Measurements from ENCODE around the gene KRTAP1-4. TPM values are rescaled to one million over a fixed set of nuclear protein-coding genes. Genes with fewer than 3 reads are reported as not detected.

Gene KRTAP1-4
- total and polyA plus RNA-seq, 2 of the 8 experiments (the other 6 are each of a cell fraction or from before 2014, with no cell fraction given) = not detected

DNA sequence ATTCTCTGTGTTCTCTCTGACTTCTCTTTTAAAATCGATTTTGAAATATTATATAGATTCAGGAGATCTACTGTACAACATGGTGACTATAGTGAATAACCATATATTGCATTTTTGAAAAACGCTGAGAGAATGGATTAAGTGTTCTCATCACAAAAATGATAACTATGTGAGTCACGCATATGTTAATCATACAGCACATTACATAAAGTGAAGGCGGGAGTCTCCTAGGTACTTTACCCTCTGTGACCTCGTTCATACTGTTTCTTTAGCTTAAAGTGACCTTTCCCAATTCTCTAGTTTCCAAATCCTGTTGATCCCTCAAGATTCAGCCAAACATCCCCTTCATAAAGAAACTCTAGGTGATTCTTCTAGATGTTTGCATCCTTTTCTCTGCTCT, 27.2 kb downstream of the KRTAP1-4 start (continued):
- TF ChIP-seq, protein P1, sequence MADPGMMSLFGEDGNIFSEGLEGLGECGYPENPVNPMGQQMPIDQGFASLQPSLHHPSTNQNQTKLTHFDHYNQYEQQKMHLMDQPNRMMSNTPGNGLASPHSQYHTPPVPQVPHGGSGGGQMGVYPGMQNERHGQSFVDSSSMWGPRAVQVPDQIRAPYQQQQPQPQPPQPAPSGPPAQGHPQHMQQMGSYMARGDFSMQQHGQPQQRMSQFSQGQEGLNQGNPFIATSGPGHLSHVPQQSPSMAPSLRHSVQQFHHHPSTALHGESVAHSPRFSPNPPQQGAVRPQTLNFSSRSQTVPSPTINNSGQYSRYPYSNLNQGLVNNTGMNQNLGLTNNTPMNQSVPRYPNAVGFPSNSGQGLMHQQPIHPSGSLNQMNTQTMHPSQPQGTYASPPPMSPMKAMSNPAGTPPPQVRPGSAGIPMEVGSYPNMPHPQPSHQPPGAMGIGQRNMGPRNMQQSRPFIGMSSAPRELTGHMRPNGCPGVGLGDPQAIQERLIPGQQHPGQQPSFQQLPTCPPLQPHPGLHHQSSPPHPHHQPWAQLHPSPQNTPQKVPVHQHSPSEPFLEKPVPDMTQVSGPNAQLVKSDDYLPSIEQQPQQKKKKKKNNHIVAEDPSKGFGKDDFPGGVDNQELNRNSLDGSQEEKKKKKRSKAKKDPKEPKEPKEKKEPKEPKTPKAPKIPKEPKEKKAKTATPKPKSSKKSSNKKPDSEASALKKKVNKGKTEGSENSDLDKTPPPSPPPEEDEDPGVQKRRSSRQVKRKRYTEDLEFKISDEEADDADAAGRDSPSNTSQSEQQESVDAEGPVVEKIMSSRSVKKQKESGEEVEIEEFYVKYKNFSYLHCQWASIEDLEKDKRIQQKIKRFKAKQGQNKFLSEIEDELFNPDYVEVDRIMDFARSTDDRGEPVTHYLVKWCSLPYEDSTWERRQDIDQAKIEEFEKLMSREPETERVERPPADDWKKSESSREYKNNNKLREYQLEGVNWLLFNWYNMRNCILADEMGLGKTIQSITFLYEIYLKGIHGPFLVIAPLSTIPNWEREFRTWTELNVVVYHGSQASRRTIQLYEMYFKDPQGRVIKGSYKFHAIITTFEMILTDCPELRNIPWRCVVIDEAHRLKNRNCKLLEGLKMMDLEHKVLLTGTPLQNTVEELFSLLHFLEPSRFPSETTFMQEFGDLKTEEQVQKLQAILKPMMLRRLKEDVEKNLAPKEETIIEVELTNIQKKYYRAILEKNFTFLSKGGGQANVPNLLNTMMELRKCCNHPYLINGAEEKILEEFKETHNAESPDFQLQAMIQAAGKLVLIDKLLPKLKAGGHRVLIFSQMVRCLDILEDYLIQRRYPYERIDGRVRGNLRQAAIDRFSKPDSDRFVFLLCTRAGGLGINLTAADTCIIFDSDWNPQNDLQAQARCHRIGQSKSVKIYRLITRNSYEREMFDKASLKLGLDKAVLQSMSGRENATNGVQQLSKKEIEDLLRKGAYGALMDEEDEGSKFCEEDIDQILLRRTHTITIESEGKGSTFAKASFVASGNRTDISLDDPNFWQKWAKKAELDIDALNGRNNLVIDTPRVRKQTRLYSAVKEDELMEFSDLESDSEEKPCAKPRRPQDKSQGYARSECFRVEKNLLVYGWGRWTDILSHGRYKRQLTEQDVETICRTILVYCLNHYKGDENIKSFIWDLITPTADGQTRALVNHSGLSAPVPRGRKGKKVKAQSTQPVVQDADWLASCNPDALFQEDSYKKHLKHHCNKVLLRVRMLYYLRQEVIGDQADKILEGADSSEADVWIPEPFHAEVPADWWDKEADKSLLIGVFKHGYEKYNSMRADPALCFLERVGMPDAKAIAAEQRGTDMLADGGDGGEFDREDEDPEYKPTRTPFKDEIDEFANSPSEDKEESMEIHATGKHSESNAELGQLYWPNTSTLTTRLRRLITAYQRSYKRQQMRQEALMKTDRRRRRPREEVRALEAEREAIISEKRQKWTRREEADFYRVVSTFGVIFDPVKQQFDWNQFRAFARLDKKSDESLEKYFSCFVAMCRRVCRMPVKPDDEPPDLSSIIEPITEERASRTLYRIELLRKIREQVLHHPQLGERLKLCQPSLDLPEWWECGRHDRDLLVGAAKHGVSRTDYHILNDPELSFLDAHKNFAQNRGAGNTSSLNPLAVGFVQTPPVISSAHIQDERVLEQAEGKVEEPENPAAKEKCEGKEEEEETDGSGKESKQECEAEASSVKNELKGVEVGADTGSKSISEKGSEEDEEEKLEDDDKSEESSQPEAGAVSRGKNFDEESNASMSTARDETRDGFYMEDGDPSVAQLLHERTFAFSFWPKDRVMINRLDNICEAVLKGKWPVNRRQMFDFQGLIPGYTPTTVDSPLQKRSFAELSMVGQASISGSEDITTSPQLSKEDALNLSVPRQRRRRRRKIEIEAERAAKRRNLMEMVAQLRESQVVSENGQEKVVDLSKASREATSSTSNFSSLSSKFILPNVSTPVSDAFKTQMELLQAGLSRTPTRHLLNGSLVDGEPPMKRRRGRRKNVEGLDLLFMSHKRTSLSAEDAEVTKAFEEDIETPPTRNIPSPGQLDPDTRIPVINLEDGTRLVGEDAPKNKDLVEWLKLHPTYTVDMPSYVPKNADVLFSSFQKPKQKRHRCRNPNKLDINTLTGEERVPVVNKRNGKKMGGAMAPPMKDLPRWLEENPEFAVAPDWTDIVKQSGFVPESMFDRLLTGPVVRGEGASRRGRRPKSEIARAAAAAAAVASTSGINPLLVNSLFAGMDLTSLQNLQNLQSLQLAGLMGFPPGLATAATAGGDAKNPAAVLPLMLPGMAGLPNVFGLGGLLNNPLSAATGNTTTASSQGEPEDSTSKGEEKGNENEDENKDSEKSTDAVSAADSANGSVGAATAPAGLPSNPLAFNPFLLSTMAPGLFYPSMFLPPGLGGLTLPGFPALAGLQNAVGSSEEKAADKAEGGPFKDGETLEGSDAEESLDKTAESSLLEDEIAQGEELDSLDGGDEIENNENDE (IDR thresholded peaks at IDR 0.05; ENCODE audit: insufficient replicate concordance, low read length) = no peak
- TF ChIP-seq, protein P2, sequence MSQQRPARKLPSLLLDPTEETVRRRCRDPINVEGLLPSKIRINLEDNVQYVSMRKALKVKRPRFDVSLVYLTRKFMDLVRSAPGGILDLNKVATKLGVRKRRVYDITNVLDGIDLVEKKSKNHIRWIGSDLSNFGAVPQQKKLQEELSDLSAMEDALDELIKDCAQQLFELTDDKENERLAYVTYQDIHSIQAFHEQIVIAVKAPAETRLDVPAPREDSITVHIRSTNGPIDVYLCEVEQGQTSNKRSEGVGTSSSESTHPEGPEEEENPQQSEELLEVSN (IDR thresholded peaks at IDR 0.05) = no peak
- TF ChIP-seq PHF8 (conservative IDR thresholded peaks at IDR 0.05; ENCODE audit: low read depth, low read length) (no peak), RBBP5 (IDR thresholded peaks at IDR 0.05; ENCODE audit: borderline replicate concordance, low read depth, low read length) (no peak), HDAC2 (IDR thresholded peaks at IDR 0.05; ENCODE audit: borderline replicate concordance in 1 of 2, low read depth in 2 of 2, low read length in 2 of 2) (no peak), BACH1 (IDR thresholded peaks at IDR 0.05; ENCODE audit: low read length) (no peak), POU5F1 (IDR thresholded peaks at IDR 0.05; ENCODE audit: low read depth, low read length) (no peak), YY1 (IDR thresholded peaks at IDR 0.05; ENCODE audit: low read depth, low read length) (no peak), SP1 (IDR thresholded peaks at IDR 0.05; ENCODE audit: low read depth, low read length) (no peak)
- TF ChIP-seq, protein P3, sequence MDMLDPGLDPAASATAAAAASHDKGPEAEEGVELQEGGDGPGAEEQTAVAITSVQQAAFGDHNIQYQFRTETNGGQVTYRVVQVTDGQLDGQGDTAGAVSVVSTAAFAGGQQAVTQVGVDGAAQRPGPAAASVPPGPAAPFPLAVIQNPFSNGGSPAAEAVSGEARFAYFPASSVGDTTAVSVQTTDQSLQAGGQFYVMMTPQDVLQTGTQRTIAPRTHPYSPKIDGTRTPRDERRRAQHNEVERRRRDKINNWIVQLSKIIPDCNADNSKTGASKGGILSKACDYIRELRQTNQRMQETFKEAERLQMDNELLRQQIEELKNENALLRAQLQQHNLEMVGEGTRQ (IDR thresholded peaks at IDR 0.05; ENCODE audit: low read length) = no peak

All from H1 (cell line).